Colonic mucosa (tissue), 4 donors: ENCODE data around the gene SSB. TPM values are rescaled to one million over a fixed set of nuclear protein-coding genes. Genes with fewer than 3 reads are reported as not detected.

Source experiments
- DNase-seq: peaks from one replicate; pipeline ENCODE4 v3.0.0-alpha.2; 2020
- H3K27ac ChIP-seq: fragments of 200-600 bp; one replicate; pipeline ENCODE4 v1.8.0; 2021
- H3K27me3 ChIP-seq: fragments of 200-600 bp; one replicate; pipeline ENCODE4 v1.8.0; 2021
- H3K36me3 ChIP-seq: fragments of 200-600 bp; one replicate; pipeline ENCODE4 v1.8.0; 2021
- H3K4me1 ChIP-seq: fragments of 200-600 bp; one replicate; pipeline ENCODE4 v1.8.0; 2021; ENCODE audit warnings: mild to moderate bottlenecking
- H3K4me3 ChIP-seq: fragments of 200-600 bp; one replicate; pipeline ENCODE4 v1.8.0; 2021
- H3K9ac ChIP-seq, 2 donors: one replicate each; pipeline ENCODE4 v1.7.0; 2013; ENCODE audit warnings: control low read depth in 2 of 2, low read depth in 2 of 2, low read length in 2 of 2
- H3K9me3 ChIP-seq: fragments of 200-600 bp; one replicate; pipeline ENCODE4 v1.8.0; 2021
- CTCF ChIP-seq: fragments of 200-600 bp; IDR thresholded peaks from one replicate; pipeline ENCODE4 v1.8.0; 2022; ENCODE audit warnings: antibody characterized with exemption, mild to moderate bottlenecking
- intact Hi-C: fragments of 100-400 bp; cut with DNase I; formaldehyde crosslinking; loops from one replicate; pipeline ENCODE4 v1.14.1; 2022
- total RNA-seq, 2 donors: library from RNA; stranded (reverse); fragmentation: NEBNext Ultra II Directional in 1 of 2; extraction: Animal tissue kit (Norgen Biotek cat#: 25700) in 1 of 2; gene quantifications; one replicate each; pipeline ENCODE4 v1.2.1, GENCODE V29; 2021
- donor health status: healthy.
- donor health status: DM: no; HTN: no; CAD: no.
- donor health status: DM: no; HTN: no; CAD: no.

The SSB gene
- total RNA-seq, 2 donors from 2014 or later, result 49.5 to 83.4 TPM

GRCh38 chr2:169824373-169825333 is 26.0 kb downstream of the SSB start, which contains the start of gene METTL5:
Gene METTL5, minus strand, starts transcription at chr2:169824905. Its CDS starts 308 bp downstream, at chr2:169824597.
- Histone ChIP-seq H3K27me3 (no peaks in the 10 kb centered on the region), H3K4me1 (peaks cover 13% of the 10 kb centered on the region), H3K9me3 (no peaks in the 10 kb centered on the region), H3K4me3 (peak within 1 kb of the TSS; percentile 57), H3K27ac (peak within 1 kb of the TSS; percentile 58), H3K36me3 (no peaks in the 10 kb centered on the region), H3K9ac (peak within 1 kb of the TSS; percentile 49 to 70)
- peak; percentile 87 for DNase-seq
- peak; percentile 97 for TF ChIP-seq CTCF
- intact Hi-C loops, result loop anchor here (5.0 kb wide), 1 partner anchor 103 kb away; no protein-coding TSS in a partner anchor

- H3K36me3 ChIP-seq, result no peaks in the 10 kb centered on the region
- H3K4me1 ChIP-seq, result peaks cover 13% of the 10 kb centered on the region
- H3K9ac ChIP-seq, result peak within 1 kb of the TSS; percentile 88 to 90
- TF ChIP-seq CTCF, result no peak
- H3K4me3 ChIP-seq, result peak within 1 kb of the TSS; percentile 91
- H3K27me3 ChIP-seq, result no peaks in the 10 kb centered on the region
- H3K9me3 ChIP-seq, result no peaks in the 10 kb centered on the region
- peak; percentile 95 for DNase-seq
- intact Hi-C loops, result loop anchor here (5.0 kb wide), 1 partner anchor 100 kb away; no protein-coding TSS in a partner anchor
- peak within 1 kb of the TSS; percentile 79 for H3K27ac ChIP-seq
Observed at GRCh38 chr2:169827272-169828140, 28.8 kb downstream of the SSB start, which contains the start of gene UBR3. Gene UBR3, plus strand, starts transcription at chr2:169827454. Its CDS starts 54 bp downstream, at chr2:169827508.

GRCh38 chr2:169828141-169828811 is 29.6 kb downstream of the SSB start:
- no peaks in the 10 kb centered on the region for H3K9me3 ChIP-seq
- peaks cover 11% of the 10 kb centered on the region for H3K4me1 ChIP-seq
- no peaks in the 10 kb centered on the region for H3K36me3 ChIP-seq
- peak overlapping the region; percentile 88 to 90 for H3K9ac ChIP-seq
- peak; percentile 60 for DNase-seq
- H3K27me3 ChIP-seq, result no peaks in the 10 kb centered on the region
- peak overlapping the region; percentile 79 for H3K27ac ChIP-seq
- no peak for TF ChIP-seq CTCF
- H3K4me3 ChIP-seq, result peak overlapping the region; percentile 91
- intact Hi-C loops, result loop anchor here (5.0 kb wide), 1 partner anchor 99 kb away; no protein-coding TSS in a partner anchor

DNA sequence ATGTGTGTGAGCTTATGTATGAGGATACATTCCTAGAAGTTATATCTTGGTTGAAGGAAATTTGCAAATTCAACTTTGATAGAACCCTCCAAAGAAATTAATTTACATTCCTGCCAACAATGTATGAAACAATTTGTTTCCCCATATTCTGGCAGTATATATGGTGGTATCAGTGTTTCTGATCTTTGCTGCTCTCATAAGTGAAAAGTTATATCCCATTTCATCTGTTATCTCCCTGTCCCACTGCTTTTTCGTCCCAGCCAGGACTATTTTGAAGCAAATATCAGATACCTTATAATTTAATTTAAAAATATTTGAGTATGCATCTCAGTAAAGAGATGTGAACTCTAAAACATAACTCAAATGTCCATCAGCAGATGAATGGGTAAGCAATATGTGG is 35.7 kb downstream of the SSB start:
- no peak for TF ChIP-seq CTCF
- H3K4me1 ChIP-seq, result no peaks in the 10 kb centered on the region

More for the DNA sequence above, 35.7 kb downstream of the SSB start:
- intact Hi-C loops, result no loop called here
- Histone ChIP-seq H3K9ac (no peak overlapping the region), H3K36me3 (no peaks in the 10 kb centered on the region), H3K4me3 (no peak overlapping the region), H3K27ac (no peak overlapping the region), H3K27me3 (no peaks in the 10 kb centered on the region), H3K9me3 (no peaks in the 10 kb centered on the region)
- DNase-seq, result no peak
